Thyroid gland (tissue), 4 donors: ENCODE data around the gene ENSA.

Source experiments
- CTCF ChIP-seq, 6 experiments: fragments of 200-600 bp in 3 of 6; fragments of 450-650 bp in 3 of 6; sonication (generic) in 3 of 6; IDR thresholded peaks; one replicate each; pipeline ENCODE4 v1.5.1; 2016 to 2019; ENCODE audit warnings: antibody characterized with exemption in 6 of 6, mild to moderate bottlenecking in 2 of 6, inconsistent platforms in 1 of 6, moderate library complexity in 1 of 6
- POLR2A ChIP-seq, 2 donors: fragments of 450-650 bp; IDR thresholded peaks; one replicate each; pipeline ENCODE4 v1.6.1; 2017; ENCODE audit warnings: antibody characterized with exemption in 2 of 2, mild to moderate bottlenecking in 2 of 2, moderate library complexity in 1 of 2

DNA sequence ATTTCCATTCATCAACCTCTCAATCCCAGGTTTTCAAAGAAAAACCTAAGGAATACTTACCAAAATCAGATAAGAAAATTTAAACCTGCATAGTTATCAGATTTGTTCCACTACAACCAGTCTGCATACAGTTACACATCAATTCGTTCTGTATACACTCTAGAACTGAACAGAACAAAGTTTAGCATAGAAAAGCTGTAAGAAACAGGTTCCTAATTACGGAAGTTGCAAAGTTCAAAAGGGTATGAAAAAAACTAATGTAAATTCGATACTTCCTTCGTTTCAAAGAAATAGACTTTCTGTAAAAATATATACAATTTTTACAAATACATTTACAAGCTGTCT lies 53.1 kb downstream of the ENSA start:
- TF ChIP-seq CTCF (IDR thresholded peaks at IDR 0.05) (no peak), POLR2A (IDR thresholded peaks at IDR 0.05) (no peak)
